IPS-18c (cell line): ENCODE results near the gene FAM78B.

Source experiments
- H3K4me3 ChIP-seq: 2 replicates; pipeline ENCODE4 v1.7.0; 2013; ENCODE audit warnings: low read depth, mild to moderate bottlenecking, low read length, moderate library complexity; ENCODE audit not compliant: insufficient read depth
- H3K9me3 ChIP-seq: one replicate; pipeline ENCODE4 v1.6.1; 2013; ENCODE audit warnings: mild to moderate bottlenecking, low read length, moderate library complexity; ENCODE audit not compliant: control insufficient read depth, insufficient read depth

FAM78B gene

DNA sequence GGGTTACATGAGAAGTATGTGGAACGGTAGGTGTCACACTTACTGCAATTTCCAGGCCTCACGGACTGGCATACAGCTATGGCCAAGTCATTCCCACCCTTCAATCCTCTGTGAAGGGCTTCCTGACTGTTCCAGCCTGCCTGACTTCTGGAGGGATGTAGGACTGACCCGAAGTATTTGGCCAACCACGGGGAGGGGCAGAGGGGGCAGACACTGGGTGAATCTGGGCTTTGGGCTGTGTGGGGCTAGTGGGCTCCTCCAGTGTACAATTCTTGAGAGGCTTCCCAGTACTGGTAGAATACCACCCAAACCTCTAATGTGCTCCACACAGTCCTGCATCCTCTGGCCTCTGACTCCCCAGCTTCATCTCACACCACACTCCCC is 78.2 kb downstream of the FAM78B start:
- Histone ChIP-seq H3K9me3 (no peaks in the 10 kb centered on the region), H3K4me3 (no peak overlapping the region)

DNA sequence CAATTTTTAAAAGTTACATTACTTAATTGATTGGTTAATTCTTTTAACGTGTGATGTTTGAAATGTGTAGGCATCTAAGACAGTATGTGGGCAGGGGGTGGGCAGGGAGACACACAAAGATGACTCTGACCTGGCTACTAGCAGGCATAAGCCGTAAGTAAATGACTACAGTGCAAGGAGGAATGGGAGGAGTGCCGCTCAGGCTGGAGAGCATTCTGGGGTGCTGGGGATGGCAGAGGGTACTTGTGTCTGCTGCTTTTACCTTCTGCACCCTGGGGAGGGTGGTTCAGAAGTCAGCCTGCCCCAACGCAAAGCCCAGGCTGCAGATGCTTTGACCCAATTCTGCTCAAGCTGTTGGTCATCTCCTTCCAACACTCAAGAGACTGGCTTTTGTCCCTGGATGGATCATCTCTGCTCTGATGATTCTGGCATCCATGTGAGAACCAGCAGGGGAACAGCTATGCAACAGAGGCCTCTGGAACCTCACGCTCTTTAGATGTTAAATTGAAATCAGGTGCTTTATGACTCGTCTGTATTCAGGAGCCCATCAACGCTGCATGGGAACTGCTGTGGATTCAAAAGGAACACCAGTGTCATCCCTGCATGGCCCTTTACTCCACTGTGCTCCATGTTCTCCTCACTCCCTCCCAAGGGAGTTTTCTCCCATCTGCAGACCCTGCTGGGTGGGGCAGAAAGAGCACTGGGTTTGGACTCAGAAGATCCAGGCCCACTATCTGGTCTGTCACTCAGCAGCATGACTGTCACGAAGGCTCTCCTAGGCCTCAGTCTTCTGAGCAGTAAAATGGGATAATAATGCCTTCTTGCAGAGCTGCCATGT is 78.8 kb downstream of the FAM78B start:
- Histone ChIP-seq H3K9me3 (no peaks in the 10 kb centered on the region), H3K4me3 (no peak overlapping the region)

DNA sequence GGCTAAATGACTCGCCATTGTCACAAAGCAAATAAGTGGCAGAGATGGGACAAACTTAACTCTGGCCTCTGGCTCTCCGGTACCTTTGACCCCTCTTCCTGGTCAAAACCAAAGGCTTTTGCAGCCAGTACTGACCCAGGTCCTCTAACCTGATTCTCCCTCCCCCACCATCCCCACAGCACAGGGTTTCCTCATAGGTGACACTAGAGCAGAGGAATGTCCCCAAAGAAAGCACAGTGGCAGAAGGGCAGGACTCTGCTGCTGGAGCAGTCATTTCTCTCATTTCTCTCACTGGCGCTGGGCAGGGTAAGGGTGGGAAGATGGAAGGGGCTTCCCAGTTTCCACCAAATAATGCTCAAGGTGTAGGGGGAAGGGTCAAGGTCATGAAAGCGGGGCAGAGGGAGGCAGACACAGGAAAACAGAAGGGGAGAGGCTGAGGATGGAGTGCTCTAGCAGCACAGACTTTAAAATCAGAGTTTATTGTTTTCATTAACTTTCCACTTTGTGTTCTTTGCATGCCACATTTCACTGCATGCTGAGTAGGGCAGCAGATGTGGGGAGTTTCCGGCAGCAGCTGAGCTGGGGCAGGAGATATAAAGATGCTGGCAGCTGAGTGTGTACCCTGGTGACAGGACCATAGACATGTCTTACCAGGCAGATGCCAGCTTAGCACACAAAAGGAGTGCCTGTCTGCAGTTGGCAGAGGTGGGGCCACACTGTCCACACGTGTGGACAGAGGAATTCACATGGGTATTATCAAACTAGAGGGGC is 80.5 kb downstream of the FAM78B start:
- Histone ChIP-seq H3K9me3 (no peaks in the 10 kb centered on the region), H3K4me3 (no peak overlapping the region)

DNA sequence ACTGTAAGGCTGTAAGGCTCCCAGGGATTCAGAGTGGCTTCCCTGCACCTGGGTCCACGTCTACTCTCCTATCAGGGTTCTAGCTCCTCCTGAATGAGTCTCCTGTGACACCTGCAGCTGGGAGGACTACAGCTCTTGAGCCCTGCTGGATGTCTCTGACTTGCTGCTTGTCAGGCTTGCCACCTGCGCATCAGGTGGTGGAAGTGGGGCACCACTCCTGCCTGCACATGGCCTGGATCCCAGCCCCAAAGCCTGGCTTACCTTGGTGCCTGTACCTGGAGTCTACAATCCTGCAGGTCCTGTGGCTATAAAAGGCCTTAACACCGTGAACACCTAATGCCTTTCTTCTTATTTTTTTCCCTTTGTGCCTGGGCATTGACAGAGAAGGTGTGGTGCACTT is 82.2 kb downstream of the FAM78B start:
- no peaks in the 10 kb centered on the region for H3K9me3 ChIP-seq

DNA sequence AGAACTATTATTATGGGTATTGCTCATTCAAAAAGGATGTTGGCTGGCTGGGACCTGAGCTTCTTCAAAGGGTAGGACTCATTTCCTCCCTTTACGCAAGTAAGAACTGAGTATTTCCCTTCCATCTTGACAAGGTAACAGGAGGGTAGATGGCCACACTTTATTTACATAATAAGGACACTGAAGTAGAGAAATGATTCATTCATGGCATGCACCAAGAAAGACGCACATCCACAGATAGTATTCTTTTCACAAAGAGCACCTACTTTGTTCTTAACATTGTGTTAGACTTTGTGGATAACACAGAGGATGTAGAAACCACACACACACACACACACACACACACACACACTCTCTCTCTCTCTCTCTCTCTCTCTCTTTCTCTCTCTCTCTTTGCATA is 82.9 kb downstream of the FAM78B start:
- no peak overlapping the region for H3K4me3 ChIP-seq

More for the DNA sequence above, 82.2 kb downstream of the FAM78B start:
- no peak overlapping the region for H3K4me3 ChIP-seq

DNA sequence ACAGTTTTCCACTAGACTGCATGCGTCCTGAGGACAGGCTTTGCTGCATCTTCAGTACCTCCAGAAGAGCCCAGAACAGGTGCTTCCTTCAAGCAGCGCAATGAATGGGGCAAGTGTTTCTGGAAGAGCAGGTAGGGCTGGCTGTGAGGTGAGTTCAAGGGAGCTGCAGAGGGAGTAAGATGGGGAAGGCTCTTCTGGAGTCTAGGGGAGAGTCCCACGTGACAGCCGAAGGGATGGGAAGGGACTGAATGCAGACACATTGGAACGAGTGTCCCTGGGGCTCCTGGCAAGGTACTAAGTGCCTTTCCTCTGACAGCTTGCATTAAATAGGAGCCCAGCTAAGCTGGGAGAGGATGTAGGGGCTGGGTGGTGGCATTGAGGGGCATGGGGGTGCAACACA is 84.2 kb downstream of the FAM78B start:
- H3K4me3 ChIP-seq: no peak overlapping the region
- no peaks in the 10 kb centered on the region for H3K9me3 ChIP-seq

More for the DNA sequence above, 82.9 kb downstream of the FAM78B start:
- no peaks in the 10 kb centered on the region for H3K9me3 ChIP-seq

DNA sequence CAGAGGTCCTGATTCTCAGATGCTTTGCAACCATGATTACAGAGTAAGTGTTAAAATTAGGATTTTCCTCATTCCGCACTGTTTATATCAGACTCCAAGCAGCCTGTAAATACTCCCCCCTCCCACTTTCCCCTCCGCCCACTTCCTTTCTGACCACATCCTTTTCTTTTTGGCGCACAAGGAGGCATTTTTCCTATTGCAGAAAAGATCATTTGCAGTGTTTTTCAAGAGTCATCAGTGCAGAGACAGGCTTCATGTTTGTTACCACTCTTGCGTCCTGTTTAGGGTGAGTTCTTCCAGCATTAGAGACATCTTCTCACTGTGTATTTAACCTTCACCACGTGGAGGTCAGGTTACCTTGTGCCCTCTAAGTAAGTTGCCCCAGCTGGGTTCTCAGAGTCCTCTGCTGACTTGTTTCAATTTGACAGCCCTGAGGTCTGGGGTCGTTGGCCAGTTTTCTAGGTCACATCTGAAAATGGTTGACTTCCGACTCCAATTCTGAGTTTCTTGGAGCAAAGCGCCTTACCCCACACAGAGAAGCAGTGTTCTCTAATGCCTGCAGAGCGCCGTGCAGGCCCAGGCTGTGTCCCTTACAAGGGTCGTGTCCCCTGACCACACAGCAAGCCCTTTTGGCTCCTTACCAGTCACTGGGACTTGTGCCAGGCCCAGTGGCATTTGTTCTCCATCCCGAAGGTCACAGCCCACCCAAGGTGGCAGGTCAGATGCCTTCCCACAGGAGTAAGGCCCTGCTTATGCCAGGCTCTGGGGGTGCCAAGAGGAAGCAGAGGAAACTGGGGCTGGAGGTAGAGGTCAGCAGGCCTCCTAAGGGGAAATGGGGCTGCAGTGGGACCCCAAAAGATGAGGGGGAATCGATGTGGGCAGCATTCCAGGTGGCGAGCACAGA is 85.6 kb downstream of the FAM78B start:
- Histone ChIP-seq H3K4me3 (no peak overlapping the region), H3K9me3 (no peaks in the 10 kb centered on the region)

DNA sequence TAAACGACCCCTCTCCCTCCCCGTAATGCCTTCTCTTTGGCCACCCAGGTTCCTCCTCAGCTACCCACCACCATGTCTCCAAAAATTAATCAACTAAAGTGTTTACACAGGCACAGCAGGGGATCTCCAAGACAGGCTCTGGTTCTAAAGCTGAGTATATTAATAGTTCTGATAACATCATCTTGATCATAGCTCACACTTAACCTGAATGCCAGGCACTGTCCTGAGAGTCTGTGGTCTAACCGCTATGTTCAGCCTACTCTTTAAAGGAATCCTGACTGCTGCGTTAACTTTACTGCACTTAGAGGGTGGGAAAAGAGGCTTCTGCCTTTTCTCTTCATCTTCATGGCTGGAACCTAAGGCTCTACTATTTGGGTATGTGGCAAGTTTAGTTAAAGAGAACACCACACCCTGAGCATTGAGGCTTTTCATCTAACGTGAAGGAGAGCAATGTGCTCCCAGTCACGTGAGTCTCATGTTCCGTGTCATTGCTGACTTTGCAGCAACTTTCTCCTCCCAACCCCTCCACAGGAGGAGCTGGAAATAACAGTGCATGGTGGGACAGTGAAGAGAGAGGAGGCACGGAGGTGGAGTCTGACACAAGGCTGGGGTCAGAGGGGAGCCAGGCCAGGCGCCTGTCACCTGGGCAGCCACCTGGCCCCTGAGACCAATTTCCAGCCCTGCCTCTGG is 86.4 kb downstream of the FAM78B start:
- H3K4me3 ChIP-seq: no peak overlapping the region
- H3K9me3 ChIP-seq: no peaks in the 10 kb centered on the region

DNA sequence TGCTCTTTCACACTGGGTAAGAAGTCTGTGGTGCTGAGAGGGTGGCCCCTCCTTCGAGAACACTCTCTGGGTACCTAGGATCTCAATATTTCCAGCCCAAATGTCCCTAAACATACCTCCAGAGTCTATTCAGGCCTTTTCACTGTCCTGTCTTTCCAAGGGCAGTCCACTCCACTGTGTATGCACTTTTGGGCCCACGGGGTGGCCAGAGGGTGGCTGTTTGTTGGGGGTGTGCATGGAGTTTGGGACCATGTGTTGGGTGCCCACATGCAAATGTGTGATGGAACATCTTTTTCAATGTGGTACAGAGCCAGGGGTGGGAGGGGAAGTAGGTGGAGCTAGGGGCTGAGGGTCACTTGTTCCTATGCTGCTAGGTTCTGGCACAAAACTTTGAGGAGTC is 87.5 kb downstream of the FAM78B start:
- Histone ChIP-seq H3K9me3 (no peaks in the 10 kb centered on the region), H3K4me3 (no peak overlapping the region)

DNA sequence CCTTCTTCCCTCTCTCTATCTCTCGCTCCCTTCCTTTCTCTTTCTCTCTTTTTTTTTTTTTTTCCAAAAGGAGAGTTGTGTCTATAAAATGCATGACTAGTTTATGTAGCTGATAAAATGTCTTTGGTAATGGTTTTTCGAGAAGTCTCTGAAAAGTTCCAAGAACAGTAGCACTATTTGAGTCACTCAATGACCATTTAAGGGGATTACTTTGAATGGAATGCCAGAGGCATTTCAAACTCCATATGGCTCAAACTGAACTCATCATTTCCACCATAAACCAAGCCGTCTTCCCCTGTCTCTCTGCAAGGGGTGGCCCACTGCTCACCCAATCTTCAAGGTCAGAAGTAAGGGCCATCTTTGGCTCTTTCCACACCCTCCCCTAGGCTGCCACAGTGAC is 93.3 kb downstream of the FAM78B start:
- no peak overlapping the region for H3K4me3 ChIP-seq
- H3K9me3 ChIP-seq: no peaks in the 10 kb centered on the region

DNA sequence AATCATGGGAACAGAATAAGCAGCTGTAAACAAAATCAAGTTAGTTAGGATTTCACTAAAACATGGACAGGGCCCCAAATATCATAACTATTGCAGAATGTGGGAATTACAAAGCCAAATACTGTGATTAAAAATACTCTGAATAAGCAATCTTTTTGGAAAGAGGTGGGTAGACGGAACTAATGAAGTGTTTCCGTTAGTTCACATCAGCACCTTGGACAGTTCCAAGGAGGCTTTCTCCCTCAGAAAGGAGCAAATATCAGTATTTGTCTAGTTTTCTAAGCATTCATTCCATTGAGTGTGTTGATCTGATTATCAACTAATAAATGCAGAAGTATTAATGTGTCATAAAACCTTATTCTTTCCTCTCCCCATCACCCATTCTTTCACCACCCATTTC is 97.4 kb downstream of the FAM78B start:
- Histone ChIP-seq H3K9me3 (no peaks in the 10 kb centered on the region), H3K4me3 (no peak overlapping the region)

DNA sequence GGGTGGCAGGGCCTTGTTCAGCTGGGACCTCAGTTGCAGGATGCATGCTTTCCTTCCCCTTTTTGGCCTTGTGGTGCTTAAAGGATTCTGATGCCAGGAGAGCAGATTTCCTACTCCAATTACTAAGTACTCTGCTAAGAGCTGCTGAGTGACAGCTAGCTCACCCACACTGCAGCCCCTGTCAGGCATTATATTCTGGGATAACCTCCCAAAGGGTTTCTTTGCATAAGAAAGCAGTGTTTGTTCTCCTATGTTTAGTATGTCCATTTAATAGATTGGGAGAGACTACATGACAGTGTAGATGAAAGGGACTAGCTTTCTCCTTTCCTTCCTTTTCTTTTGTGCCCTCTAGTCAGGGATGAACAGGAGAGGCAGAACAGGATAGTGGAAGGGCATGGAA is 100.7 kb downstream of the FAM78B start:
- H3K4me3 ChIP-seq: no peak overlapping the region
- H3K9me3 ChIP-seq: no peaks in the 10 kb centered on the region

DNA sequence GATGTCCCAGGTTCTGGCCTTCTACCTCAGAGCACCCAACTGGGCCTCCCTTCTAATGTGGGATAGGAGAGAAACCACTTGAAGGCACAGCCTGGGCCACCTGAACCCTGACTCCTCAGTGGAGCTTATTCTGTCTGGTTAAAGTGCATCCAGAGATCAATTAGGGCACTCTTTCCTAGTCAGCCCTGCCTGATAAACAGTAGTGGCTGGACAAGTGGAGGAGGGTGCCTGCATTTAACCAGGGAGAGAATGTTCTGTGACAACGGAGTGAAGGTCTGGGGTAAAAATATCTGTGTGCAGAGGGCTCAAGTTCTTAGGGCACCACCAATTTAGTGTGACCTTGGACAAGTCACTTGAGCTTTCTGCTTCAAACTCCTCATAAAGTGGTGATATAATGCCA is 101.8 kb downstream of the FAM78B start:
- H3K9me3 ChIP-seq: no peaks in the 10 kb centered on the region
- no peak overlapping the region for H3K4me3 ChIP-seq

DNA sequence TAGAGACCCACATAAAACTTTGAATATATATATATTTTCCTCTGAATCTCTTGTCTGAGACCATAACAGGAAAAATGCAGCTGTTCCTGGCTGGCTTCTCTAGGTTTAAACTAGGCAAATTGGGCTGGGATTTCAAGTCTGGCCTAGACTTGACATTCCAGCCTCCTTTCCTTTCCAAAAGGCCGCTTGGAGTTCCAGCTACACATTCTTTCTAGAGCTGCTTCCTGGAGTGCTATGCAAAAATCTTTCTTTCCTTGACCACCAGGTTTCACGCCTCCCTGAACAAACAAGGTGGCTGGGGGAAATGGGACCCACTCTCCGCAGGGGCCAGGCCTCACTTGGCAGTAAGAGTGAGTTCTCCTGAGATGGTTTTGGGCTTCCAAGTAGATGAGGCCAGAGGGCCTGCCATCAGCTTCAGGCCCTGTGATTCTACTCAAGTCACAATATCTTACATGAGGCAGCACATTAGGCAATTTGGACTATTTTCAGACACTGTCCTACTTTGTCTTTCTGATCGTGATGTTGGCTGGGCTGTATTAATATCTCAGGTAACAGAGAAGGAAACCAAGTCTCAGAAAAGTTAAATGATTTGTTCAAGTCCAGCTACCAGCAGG is 102.4 kb downstream of the FAM78B start:
- Histone ChIP-seq H3K4me3 (no peak overlapping the region), H3K9me3 (no peaks in the 10 kb centered on the region)

DNA sequence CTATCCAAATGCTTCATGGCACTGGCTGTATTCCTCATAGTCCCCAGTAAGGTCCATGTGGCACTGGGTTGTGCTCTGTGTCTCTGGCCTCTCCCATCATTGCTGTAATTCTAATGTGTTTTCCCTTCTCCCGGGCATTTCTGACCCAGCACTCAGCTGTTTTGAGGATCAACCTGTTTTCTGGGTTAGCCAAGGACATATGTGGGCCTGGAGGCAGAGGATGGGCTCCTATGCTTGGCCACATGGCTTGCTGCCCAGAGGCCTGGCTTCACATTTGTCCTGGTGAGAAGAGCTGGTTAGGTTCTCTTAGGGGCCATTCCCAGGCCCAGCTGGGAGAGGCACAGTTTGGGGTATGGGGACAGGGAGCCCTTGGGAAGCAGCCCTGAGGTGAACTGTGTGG is 103.1 kb downstream of the FAM78B start:
- Histone ChIP-seq H3K4me3 (no peak overlapping the region), H3K9me3 (no peaks in the 10 kb centered on the region)

DNA sequence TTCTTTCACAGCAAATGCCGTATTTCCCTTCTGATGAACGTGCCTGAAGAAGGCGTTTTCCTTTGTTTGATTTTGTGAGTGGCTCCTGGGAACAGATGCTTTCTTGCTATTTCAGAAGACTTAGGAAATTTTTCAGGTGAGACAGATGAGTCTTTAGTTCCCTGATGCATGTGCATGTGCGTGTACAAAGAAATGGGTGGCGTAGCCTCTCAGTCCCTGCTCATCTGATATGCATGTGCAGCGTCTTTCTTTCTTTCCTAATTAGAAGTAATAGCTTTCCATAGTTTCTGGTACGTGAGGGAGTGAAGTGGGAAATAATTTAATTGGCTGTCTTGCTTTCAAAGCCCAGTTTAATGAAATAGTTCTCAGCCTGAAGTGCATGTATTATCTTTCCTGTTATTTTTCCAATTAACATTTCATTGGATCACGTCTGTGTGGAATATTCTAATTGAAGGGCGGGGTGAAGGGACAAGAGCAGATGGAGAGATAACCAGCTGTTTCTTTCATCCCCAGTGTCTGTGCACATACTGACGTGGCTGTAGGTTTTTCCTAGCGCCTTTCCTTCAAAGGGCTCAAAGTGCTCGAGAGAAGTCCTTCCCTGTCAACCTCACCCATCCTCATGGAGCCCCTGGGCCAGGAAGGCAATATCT is 104.3 kb downstream of the FAM78B start:
- Histone ChIP-seq H3K4me3 (no peak overlapping the region), H3K9me3 (no peaks in the 10 kb centered on the region)
